ENCODE results near the gene DNAJC15. TPM values are rescaled to one million over a fixed set of nuclear protein-coding genes. Genes with fewer than 3 reads are reported as not detected.

The DNAJC15 gene
- total RNA-seq, 1 experiment from 2014 or later = 10.8 TPM

GRCh38 chr13:43127103-43127798 is 103.9 kb downstream of the DNAJC15 start:
- Histone ChIP-seq H3K9me2 (ENCODE audit: insufficient read depth) (no peaks in the 10 kb centered on the region), H3K27ac (ENCODE audit: low read depth, low read length) (no peak overlapping the region), H3K9ac (ENCODE audit: low read length) (no peak overlapping the region), H3K4me3 (replicated peaks in 1 of 2; ENCODE audit: low read depth in 1 of 2, low read length in 2 of 2) (no peak overlapping the region), H4K20me1 (ENCODE audit: insufficient read depth) (no peaks in the 10 kb centered on the region), H3K36me3 (ENCODE audit: control insufficient read depth in 1 of 2, insufficient read depth in 2 of 2, low read length in 2 of 2) (no peaks in the 10 kb centered on the region), H3K27me3 (ENCODE audit: insufficient read depth, low read length) (peaks cover 17% of the 10 kb centered on the region), H3K79me2 (ENCODE audit: insufficient read depth, low read length) (no peaks in the 10 kb centered on the region), H3K9me3 (ENCODE audit: control insufficient read depth in 1 of 2, insufficient read depth in 1 of 2, low read depth in 1 of 2, low read length in 2 of 2) (no peaks in the 10 kb centered on the region), H3K4me2 (ENCODE audit: low read length) (no peak overlapping the region), H3K4me1 (ENCODE audit: control insufficient read depth in 1 of 2, insufficient read depth in 2 of 2, low read length in 2 of 2) (peaks cover 0 to 4% of the 10 kb centered on the region in 2 experiments; a peak in 1 of 4 replicates), H2AFZ (ENCODE audit: low read depth, low read length, poor library complexity, severe bottlenecking) (no peak overlapping the region)
- ChIA-PET RAD21 (ENCODE audit: low non-redundant PET in 1 of 2, low total read pairs in 2 of 2, uncharacterized antibody in 2 of 2, unreplicated experiment in 2 of 2) (no interaction called here), POLR2A (no interaction called here), CTCF (no interaction called here)
- BruUV-seq (replicated peaks) = no TSS peak
- DNase-seq (ENCODE audit: low read depth, low spot score) (no peak), ATAC-seq (no peak)
- TF ChIP-seq SP1 (IDR thresholded peaks at IDR 0.05; ENCODE audit: low read depth) (no peak), TCF7L2 (IDR thresholded peaks at IDR 0.05; ENCODE audit: borderline replicate concordance, extremely low read depth, insufficient read depth, insufficient read length) (no peak), CEBPB (IDR thresholded peaks at IDR 0.05; ENCODE audit: low read depth) (no peak), CTCF (IDR thresholded peaks at IDR 0.05 in 2 of 3, conservative IDR thresholded peaks at IDR 0.05 in 1 of 3; ENCODE audit: borderline replicate concordance in 1 of 3, insufficient read depth in 1 of 3, low read depth in 2 of 3, low read length in 2 of 3) (no peak), MAX (IDR thresholded peaks at IDR 0.05) (no peak), EZH2 (IDR thresholded peaks at IDR 0.05) (no peak), POLR2A (IDR thresholded peaks at IDR 0.05; ENCODE audit: borderline replicate concordance, extremely low read depth, insufficient read depth, insufficient read length) (no peak), SRF (IDR thresholded peaks at IDR 0.05; ENCODE audit: low read depth) (no peak), POLR2AphosphoS5 (IDR thresholded peaks at IDR 0.05; ENCODE audit: low read depth, low read length) (no peak), ATF3 (IDR thresholded peaks at IDR 0.05) (no peak), JUND (IDR thresholded peaks at IDR 0.05) (no peak), ZNF274 (IDR thresholded peaks at IDR 0.05; ENCODE audit: low read depth, low read length) (no peak), SIN3A (IDR thresholded peaks at IDR 0.05; ENCODE audit: low read depth) (no peak), FOSL1 (IDR thresholded peaks at IDR 0.05; ENCODE audit: low read depth) (no peak), ZFX (IDR thresholded peaks at IDR 0.05) (no peak), YY1 (IDR thresholded peaks at IDR 0.05; ENCODE audit: extremely low read depth, insufficient replicate concordance, low read depth, low read length) (no peak), EGR1 (IDR thresholded peaks at IDR 0.05; ENCODE audit: low read depth) (no peak)
- intact Hi-C loops (cut with micrococcal nuclease) = no loop called here

All from HCT116 (cell line).